ENCODE measurements around the gene C1QTNF6. TPM values are rescaled to one million over a fixed set of nuclear protein-coding genes. Genes with fewer than 3 reads are reported as not detected.

Gene C1QTNF6
- total and polyA plus RNA-seq, 2 experiments from 2014 or later, result 1.7 to 2.3 TPM

DNA sequence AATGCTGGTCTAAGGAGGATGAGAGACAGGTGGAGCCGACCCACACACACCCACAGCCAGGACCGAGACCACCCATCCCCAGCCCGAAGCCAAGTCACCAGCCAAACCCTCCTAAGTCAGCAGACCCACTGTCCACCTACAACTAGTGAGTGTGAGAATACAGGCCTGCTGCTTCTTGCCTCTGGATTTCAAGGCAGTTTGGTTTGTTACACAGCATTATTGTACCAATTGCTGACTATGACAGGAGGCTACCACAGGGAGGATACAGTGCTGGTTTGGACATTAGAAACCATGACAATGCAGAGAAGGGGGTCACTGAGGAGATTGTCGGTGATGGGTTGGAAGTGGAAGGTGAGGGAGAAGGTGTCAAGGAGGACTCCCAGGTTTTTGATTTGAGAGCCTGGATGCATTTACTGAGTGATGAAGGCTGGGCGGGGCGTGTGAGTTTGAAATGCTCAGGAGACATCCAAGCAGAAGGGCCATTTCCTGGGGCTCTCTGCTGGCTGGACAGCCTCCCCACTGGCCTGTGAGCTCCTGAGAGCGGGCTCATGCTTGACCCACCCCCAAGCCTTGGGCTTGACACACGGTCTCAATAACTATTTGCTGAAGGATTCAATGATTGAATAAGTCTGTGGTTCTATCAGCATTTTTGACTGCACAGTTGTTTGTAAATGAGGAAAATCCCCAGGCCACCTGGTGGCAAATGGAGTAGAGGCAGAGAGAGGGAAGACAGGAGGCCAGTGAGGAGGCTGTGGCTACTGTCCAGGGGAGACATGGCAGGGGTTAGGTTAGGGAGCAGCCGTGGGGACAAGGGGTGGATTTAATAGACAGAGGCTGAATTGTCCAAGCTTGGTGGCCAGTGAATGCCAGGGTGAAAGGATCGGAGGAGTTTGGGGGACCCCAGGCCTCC is 33.6 kb upstream of the C1QTNF6 start:
- no peak overlapping the region for H2AFZ ChIP-seq
- H3K4me3 Mint-ChIP-seq, result no peak overlapping the region
- H3K79me2 ChIP-seq (replicated peaks; ENCODE audit: insufficient read depth), result no peaks in the 10 kb centered on the region
- H3K9me3 Mint-ChIP-seq, result peaks cover 11% of the 10 kb centered on the region; the same call in 2 of the 3 replicates
- H3K4me1 ChIP-seq (ENCODE audit: insufficient read depth), result no peaks in the 10 kb centered on the region
- no peaks in the 10 kb centered on the region for H3K27me3 ChIP-seq (ENCODE audit: insufficient read depth)
- H3K4me2 ChIP-seq, result no peak overlapping the region
- DNase-seq (ENCODE audit: low spot score) (no peak), ATAC-seq (no peak)
- no peaks in the 10 kb centered on the region for H3K36me3 ChIP-seq (ENCODE audit: insufficient read depth)
- no peak overlapping the region for H3K27ac ChIP-seq (ENCODE audit: low read depth)
- H3K4me1 Mint-ChIP-seq, result peaks cover 5% of the 10 kb centered on the region
- TF ChIP-seq EZH2 (IDR thresholded peaks at IDR 0.05; ENCODE audit: low read depth, unreplicated experiment) (no peak), CREB1 (CRISPR knock-in tag; IDR thresholded peaks at IDR 0.05; ENCODE audit: low read depth) (no peak), STAT1 (IDR thresholded peaks at IDR 0.05; ENCODE audit: unreplicated experiment) (no peak), ZNF114 (CRISPR knock-in tag; IDR thresholded peaks at IDR 0.05) (no peak), NANOG (IDR thresholded peaks at IDR 0.05; ENCODE audit: borderline replicate concordance) (no peak), ZNF331 (CRISPR knock-in tag; IDR thresholded peaks at IDR 0.05; ENCODE audit: low read depth) (no peak), JUNB (IDR thresholded peaks at IDR 0.05; ENCODE audit: unreplicated experiment) (no peak), POLR2AphosphoS5 (IDR thresholded peaks at IDR 0.05; ENCODE audit: low read depth) (no peak), EZH2phosphoT487 (IDR thresholded peaks at IDR 0.05; ENCODE audit: unreplicated experiment) (no peak)
- TF ChIP-seq, protein P1, sequence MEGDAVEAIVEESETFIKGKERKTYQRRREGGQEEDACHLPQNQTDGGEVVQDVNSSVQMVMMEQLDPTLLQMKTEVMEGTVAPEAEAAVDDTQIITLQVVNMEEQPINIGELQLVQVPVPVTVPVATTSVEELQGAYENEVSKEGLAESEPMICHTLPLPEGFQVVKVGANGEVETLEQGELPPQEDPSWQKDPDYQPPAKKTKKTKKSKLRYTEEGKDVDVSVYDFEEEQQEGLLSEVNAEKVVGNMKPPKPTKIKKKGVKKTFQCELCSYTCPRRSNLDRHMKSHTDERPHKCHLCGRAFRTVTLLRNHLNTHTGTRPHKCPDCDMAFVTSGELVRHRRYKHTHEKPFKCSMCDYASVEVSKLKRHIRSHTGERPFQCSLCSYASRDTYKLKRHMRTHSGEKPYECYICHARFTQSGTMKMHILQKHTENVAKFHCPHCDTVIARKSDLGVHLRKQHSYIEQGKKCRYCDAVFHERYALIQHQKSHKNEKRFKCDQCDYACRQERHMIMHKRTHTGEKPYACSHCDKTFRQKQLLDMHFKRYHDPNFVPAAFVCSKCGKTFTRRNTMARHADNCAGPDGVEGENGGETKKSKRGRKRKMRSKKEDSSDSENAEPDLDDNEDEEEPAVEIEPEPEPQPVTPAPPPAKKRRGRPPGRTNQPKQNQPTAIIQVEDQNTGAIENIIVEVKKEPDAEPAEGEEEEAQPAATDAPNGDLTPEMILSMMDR (conservative IDR thresholded peaks at IDR 0.05; ENCODE audit: low read depth in 2 of 2), result no peak
- TF ChIP-seq, protein P2, sequence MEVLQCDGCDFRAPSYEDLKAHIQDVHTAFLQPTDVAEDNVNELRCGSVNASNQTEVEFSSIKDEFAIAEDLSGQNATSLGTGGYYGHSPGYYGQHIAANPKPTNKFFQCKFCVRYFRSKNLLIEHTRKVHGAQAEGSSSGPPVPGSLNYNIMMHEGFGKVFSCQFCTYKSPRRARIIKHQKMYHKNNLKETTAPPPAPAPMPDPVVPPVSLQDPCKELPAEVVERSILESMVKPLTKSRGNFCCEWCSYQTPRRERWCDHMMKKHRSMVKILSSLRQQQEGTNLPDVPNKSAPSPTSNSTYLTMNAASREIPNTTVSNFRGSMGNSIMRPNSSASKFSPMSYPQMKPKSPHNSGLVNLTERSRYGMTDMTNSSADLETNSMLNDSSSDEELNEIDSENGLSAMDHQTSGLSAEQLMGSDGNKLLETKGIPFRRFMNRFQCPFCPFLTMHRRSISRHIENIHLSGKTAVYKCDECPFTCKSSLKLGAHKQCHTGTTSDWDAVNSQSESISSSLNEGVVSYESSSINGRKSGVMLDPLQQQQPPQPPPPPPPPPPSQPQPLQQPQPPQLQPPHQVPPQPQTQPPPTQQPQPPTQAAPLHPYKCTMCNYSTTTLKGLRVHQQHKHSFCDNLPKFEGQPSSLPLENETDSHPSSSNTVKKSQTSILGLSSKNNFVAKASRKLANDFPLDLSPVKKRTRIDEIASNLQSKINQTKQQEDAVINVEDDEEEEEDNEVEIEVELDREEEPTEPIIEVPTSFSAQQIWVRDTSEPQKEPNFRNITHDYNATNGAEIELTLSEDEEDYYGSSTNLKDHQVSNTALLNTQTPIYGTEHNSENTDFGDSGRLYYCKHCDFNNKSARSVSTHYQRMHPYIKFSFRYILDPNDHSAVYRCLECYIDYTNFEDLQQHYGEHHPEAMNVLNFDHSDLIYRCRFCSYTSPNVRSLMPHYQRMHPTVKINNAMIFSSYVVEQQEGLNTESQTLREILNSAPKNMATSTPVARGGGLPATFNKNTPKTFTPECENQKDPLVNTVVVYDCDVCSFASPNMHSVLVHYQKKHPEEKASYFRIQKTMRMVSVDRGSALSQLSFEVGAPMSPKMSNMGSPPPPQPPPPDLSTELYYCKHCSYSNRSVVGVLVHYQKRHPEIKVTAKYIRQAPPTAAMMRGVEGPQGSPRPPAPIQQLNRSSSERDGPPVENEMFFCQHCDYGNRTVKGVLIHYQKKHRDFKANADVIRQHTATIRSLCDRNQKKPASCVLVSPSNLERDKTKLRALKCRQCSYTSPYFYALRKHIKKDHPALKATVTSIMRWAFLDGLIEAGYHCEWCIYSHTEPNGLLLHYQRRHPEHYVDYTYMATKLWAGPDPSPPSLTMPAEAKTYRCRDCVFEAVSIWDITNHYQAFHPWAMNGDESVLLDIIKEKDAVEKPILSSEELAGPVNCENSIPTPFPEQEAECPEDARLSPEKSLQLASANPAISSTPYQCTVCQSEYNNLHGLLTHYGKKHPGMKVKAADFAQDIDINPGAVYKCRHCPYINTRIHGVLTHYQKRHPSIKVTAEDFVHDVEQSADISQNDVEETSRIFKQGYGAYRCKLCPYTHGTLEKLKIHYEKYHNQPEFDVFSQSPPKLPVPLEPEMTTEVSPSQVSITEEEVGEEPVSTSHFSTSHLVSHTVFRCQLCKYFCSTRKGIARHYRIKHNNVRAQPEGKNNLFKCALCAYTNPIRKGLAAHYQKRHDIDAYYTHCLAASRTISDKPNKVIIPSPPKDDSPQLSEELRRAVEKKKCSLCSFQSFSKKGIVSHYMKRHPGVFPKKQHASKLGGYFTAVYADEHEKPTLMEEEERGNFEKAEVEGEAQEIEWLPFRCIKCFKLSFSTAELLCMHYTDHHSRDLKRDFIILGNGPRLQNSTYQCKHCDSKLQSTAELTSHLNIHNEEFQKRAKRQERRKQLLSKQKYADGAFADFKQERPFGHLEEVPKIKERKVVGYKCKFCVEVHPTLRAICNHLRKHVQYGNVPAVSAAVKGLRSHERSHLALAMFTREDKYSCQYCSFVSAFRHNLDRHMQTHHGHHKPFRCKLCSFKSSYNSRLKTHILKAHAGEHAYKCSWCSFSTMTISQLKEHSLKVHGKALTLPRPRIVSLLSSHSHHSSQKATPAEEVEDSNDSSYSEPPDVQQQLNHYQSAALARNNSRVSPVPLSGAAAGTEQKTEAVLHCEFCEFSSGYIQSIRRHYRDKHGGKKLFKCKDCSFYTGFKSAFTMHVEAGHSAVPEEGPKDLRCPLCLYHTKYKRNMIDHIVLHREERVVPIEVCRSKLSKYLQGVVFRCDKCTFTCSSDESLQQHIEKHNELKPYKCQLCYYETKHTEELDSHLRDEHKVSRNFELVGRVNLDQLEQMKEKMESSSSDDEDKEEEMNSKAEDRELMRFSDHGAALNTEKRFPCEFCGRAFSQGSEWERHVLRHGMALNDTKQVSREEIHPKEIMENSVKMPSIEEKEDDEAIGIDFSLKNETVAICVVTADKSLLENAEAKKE (CRISPR knock-in tag; IDR thresholded peaks at IDR 0.05), result no peak
- TF ChIP-seq, protein P3, sequence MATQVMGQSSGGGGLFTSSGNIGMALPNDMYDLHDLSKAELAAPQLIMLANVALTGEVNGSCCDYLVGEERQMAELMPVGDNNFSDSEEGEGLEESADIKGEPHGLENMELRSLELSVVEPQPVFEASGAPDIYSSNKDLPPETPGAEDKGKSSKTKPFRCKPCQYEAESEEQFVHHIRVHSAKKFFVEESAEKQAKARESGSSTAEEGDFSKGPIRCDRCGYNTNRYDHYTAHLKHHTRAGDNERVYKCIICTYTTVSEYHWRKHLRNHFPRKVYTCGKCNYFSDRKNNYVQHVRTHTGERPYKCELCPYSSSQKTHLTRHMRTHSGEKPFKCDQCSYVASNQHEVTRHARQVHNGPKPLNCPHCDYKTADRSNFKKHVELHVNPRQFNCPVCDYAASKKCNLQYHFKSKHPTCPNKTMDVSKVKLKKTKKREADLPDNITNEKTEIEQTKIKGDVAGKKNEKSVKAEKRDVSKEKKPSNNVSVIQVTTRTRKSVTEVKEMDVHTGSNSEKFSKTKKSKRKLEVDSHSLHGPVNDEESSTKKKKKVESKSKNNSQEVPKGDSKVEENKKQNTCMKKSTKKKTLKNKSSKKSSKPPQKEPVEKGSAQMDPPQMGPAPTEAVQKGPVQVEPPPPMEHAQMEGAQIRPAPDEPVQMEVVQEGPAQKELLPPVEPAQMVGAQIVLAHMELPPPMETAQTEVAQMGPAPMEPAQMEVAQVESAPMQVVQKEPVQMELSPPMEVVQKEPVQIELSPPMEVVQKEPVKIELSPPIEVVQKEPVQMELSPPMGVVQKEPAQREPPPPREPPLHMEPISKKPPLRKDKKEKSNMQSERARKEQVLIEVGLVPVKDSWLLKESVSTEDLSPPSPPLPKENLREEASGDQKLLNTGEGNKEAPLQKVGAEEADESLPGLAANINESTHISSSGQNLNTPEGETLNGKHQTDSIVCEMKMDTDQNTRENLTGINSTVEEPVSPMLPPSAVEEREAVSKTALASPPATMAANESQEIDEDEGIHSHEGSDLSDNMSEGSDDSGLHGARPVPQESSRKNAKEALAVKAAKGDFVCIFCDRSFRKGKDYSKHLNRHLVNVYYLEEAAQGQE (IDR thresholded peaks at IDR 0.05; ENCODE audit: unreplicated experiment), result no peak
- TF ChIP-seq, protein P4, sequence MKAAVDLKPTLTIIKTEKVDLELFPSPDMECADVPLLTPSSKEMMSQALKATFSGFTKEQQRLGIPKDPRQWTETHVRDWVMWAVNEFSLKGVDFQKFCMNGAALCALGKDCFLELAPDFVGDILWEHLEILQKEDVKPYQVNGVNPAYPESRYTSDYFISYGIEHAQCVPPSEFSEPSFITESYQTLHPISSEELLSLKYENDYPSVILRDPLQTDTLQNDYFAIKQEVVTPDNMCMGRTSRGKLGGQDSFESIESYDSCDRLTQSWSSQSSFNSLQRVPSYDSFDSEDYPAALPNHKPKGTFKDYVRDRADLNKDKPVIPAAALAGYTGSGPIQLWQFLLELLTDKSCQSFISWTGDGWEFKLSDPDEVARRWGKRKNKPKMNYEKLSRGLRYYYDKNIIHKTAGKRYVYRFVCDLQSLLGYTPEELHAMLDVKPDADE (IDR thresholded peaks at IDR 0.05), result no peak
- H3K4me3 ChIP-seq, result no peak overlapping the region
- no peaks in the 10 kb centered on the region for H3K36me3 Mint-ChIP-seq (ENCODE audit: low read depth)
- no peaks in the 10 kb centered on the region for H4K20me1 ChIP-seq (replicated peaks; ENCODE audit: insufficient read depth)
- H3K27ac Mint-ChIP-seq, result no peak overlapping the region
- H3K9me2 ChIP-seq (ENCODE audit: insufficient read depth), result no peaks in the 10 kb centered on the region
- H3K27me3 Mint-ChIP-seq (ENCODE audit: insufficient read depth, low read depth, poor library complexity), result peaks cover 16% of the 10 kb centered on the region
- H3F3A ChIP-seq (replicated peaks; ENCODE audit: low read depth), result no peaks in the 10 kb centered on the region
